GM19324 (cell line): ENCODE data around the gene THYN1.

ENCODE experiments used
- ATAC-seq: cut with Tn5 transposase; IDR thresholded peaks from one replicate; pipeline ENCODE4 v1.9.1; 2021; ENCODE audit warnings: mild to moderate bottlenecking, moderate library complexity; ENCODE audit not compliant: unreplicated experiment, low FRiP score

Gene THYN1

GRCh38 chr11:134226806-134227325 lies 26.3 kb downstream of the THYN1 start:
- no peak for ATAC-seq

GRCh38 chr11:134224710-134225664 lies 28.2 kb downstream of the THYN1 start:
- peak; percentile 30 for ATAC-seq

GRCh38 chr11:134223836-134224709 lies 29.1 kb downstream of the THYN1 start, which contains the start of the genes NCAPD3 and VPS26B:
TSS of gene NCAPD3 (minus strand) at chr11:134223967. CDS start at chr11:134223926, 41 bp downstream.
TSS of gene VPS26B (plus strand) at chr11:134224671. CDS start at chr11:134225123, 452 bp downstream.
- peak; percentile 85 for ATAC-seq

- no peak for ATAC-seq
Measured at GRCh38 chr11:134223121-134223520, 30.0 kb downstream of the THYN1 start.

DNA sequence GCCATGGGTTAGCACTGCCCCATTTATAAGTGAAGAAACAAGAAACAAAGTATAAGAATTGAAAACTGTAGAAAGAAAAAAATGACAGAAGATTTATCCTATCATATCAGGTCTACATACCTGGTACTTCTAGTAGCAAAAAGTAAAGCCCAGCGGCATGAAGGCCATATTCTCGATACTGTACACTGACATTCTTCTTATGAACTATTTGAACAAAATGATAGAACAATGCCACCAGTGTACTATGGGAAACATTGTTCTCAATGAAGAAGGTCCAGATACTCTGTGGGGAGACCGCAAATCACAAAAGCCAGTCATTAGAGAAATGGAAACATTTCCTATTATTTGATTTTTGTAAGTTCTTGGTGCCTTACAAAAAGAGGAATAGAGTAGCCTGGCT lies 36.3 kb downstream of the THYN1 start:
- no peak for ATAC-seq

DNA sequence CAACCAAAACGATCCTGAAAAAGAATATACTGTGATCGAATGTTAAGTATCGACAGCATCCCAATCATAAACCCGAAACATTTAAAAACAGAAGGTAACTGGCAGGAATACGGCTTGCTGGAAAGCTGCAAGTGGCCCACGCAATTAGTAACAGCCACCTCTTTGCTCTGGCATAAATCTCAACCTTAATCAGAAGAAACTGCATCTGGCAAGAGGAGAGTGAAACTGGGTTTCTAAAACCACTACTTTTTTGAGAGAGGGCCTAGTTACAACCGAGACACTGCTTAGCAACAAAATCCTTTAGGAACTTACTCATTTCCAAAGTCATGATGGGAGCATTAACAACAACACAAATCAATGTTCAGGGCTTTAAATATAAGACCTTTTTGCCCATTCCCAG lies 37.3 kb downstream of the THYN1 start:
- no peak for ATAC-seq

DNA sequence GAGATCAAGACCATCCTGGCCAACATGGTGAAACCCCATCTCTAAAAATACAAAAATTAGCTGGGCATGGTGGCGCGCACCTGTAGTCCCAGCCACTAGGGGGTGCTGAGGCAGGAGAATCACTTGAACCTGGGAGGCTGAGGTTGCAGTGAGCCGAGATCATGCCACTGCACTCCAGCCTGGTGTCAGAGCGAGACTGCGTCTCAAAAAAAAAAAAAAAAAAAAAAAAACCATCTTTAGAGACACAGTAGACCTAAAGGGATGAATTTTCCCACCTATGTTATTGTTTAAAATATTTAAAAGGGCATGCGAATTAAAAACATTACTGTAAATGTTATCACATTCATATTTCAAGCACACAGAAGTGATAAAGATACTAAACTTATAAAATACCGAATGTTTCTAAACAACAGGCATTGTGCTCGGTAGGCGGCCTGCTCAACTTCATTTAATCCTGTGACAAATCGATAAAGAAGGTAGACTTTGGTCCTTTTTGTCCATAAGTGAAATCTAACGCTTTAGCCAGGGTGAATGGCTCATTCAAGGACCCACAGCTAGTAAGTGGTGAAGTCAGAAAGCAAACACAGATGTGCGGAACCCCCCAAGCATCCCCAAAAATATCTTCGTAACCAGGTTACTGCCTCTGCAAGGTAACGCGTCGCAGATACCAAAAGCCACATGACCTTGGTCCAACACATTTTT lies 45.5 kb downstream of the THYN1 start:
- no peak for ATAC-seq

DNA sequence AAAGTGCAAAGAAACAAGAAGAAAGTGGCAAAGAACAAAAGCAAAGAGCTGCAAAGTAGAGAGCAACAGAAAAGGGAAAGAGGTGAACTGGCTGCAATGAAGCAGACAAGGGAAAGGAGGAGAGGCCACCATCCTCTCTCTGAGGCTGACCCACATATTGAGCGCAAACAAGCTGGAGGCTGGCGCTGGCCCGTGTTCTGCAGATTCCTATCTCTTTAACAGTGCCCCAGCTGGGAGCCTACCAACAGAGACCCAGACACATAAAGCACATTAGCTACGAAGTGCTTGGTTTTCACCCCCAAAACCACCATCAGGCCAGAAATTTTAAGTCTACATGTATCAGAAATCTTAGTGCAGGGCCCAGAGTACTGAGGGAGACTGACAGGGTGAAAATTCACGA lies 47.0 kb downstream of the THYN1 start:
- ATAC-seq, result no peak

DNA sequence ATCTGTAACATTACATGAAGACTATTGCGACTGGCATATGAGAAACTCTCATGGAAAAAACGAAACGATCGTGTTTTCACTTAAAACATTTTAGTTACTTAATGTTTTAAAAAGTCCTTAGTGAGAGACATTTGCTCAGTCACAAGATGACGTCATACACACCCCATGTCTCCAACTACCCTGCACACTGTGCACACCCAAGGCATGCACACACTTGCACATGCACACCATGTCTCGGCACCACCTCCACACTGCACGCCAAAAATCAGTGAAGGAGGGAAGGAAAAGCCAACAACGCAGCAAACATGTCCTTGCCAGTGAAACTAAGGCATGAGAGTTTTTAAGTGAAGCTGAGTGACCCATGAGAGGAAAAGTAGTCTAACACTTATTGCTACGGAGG lies 47.4 kb downstream of the THYN1 start:
- ATAC-seq, result no peak

DNA sequence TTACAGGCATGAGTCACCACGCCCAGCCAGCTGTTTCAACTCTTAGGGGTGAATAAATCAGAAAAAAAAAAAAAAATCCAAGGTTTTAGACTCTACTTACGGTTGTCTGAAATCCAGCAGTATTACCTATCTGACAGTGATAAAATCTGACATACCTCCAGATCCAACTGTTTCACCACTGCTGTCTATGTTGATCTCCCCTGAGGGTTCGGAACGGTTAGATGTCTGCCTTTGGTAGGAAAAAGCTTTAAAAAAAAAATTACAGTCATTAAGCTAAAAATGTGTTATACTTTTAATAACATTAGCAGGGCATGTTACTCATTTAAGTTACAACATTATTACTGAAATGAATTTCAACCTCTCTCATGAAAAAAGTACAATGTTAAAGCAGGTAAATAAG lies 50.5 kb downstream of the THYN1 start:
- ATAC-seq, result no peak

DNA sequence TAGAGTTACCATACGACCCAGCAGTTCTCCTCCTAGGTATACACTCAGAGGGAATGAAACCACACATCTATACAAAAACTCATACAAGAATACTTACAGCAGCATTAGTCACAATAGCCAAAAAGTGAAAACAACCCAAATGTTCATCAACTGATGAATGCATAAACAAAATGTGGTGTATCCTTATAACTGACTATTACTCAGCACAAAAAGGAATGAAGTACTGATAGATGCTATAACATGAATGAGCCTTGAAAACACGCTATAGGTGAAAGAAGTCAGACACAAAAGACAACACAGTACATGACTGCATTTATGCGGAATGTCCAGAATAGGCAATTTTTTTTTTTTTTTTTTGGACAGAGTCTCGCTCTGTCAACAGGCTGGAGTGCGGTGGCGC lies 52.5 kb downstream of the THYN1 start:
- no peak for ATAC-seq

GRCh38 chr11:134199531-134199930 lies 53.6 kb downstream of the THYN1 start:
- no peak for ATAC-seq
